ENCODE measurements around the gene HOXC6. TPM values are rescaled to one million over a fixed set of nuclear protein-coding genes. Genes with fewer than 3 reads are reported as not detected.

HOXC6 gene
- total RNA-seq, 4 donors from 2014 or later = 0.48 TPM; not detected in 3

DNA sequence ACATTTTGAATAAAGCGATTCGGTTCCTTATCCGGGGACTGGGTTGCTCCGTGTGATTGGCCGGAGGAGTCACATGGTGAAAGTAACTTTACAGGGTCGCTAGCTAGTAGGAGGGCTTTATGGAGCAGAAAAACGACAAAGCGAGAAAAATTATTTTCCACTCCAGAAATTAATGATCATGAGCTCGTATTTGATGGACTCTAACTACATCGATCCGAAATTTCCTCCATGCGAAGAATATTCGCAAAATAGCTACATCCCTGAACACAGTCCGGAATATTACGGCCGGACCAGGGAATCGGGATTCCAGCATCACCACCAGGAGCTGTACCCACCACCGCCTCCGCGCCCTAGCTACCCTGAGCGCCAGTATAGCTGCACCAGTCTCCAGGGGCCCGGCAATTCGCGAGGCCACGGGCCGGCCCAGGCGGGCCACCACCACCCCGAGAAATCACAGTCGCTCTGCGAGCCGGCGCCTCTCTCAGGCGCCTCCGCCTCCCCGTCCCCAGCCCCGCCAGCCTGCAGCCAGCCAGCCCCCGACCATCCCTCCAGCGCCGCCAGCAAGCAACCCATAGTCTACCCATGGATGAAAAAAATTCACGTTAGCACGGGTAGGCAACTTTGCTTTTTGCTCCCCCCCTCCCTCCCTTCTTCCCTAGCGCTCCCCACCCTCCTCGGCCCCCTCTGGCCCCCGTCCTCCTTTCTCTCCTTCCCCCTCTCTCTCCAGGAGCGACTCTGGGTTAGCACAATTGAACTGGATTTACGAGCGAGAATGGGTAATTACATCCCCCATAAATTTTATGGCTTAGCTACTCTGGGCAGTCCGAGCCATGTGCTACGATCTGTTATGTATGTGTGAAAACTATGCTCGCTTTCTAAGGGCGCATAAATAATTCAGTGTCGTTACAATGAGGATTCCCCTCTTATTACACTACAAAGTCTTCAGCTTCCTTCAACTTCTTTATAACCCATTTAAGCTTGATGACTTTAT, 25.8 kb downstream of the HOXC6 start, which contains the start of gene HOXC4:
HOXC4 (plus strand) TSS at position 85 of the 991 bp plus-strand sequence; CDS start at position 173, 88 bp downstream.
- no peaks in the 10 kb centered on the region for H3K9me3 ChIP-seq
- H3K27ac ChIP-seq = peak within 1 kb of the TSS; percentile 25 to 64 (median 52)
- TF ChIP-seq POLR2A (IDR thresholded peaks at IDR 0.05) = no peak
- TF ChIP-seq POLR2AphosphoS5 (IDR thresholded peaks at IDR 0.05) = no peak
- TF ChIP-seq EP300 (IDR thresholded peaks at IDR 0.05; ENCODE audit: low read depth) = no peak
- TF ChIP-seq, protein P1, sequence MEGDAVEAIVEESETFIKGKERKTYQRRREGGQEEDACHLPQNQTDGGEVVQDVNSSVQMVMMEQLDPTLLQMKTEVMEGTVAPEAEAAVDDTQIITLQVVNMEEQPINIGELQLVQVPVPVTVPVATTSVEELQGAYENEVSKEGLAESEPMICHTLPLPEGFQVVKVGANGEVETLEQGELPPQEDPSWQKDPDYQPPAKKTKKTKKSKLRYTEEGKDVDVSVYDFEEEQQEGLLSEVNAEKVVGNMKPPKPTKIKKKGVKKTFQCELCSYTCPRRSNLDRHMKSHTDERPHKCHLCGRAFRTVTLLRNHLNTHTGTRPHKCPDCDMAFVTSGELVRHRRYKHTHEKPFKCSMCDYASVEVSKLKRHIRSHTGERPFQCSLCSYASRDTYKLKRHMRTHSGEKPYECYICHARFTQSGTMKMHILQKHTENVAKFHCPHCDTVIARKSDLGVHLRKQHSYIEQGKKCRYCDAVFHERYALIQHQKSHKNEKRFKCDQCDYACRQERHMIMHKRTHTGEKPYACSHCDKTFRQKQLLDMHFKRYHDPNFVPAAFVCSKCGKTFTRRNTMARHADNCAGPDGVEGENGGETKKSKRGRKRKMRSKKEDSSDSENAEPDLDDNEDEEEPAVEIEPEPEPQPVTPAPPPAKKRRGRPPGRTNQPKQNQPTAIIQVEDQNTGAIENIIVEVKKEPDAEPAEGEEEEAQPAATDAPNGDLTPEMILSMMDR (IDR thresholded peaks at IDR 0.05) = no peak
- H3K4me3 ChIP-seq = peak within 1 kb of the TSS; percentile 28 to 46 (median 41)
- peaks cover 100% of the 10 kb centered on the region for H3K27me3 ChIP-seq
- intact Hi-C loops (cut with DNase I; ENCODE audit: low total_unique reads) = no loop called here
- no peaks in the 10 kb centered on the region for H3K36me3 ChIP-seq
- peak; percentile 21 for DNase-seq
- in situ Hi-C loops (cut with MboI; ENCODE audit: low pct_ligation_motif_present in 1 of 4, low pct_unique_long_range_greater_than_20kb in 1 of 4, low sequenced_read_pairs in 3 of 4) = no loop called here
- 4 to 18% methylated on average over 11 to 52 of the region's 52 CpGs for whole genome bisulfite sequencing, 2 donors (ENCODE audit: low coverage in 1 of 2)
- H3K4me1 ChIP-seq = peaks cover 0 to 33% (median 16%) of the 10 kb centered on the region in 4 donors

DNA sequence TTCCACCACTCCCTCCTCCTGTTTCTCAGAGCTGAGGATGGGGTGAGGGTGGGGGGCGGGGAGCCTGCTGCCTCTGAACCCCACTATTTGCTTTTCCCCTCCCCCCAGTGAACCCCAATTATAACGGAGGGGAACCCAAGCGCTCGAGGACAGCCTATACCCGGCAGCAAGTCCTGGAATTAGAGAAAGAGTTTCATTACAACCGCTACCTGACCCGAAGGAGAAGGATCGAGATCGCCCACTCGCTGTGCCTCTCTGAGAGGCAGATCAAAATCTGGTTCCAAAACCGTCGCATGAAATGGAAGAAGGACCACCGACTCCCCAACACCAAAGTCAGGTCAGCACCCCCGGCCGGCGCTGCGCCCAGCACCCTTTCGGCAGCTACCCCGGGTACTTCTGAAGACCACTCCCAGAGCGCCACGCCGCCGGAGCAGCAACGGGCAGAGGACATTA, 26.5 kb downstream of the HOXC6 start:
- Histone ChIP-seq H3K27me3 (peaks cover 100% of the 10 kb centered on the region), H3K4me1 (peaks cover 0 to 33% (median 16%) of the 10 kb centered on the region in 4 donors), H3K27ac (no peak overlapping the region), H3K36me3 (no peaks in the 10 kb centered on the region), H3K4me3 (peak overlapping the region in 3 of 4 donors; percentile 13 to 36 (median 28)), H3K9me3 (no peaks in the 10 kb centered on the region)
- intact Hi-C loops (cut with DNase I; ENCODE audit: low total_unique reads) (no loop called here), in situ Hi-C loops (cut with MboI; ENCODE audit: low pct_ligation_motif_present in 1 of 4, low pct_unique_long_range_greater_than_20kb in 1 of 4, low sequenced_read_pairs in 3 of 4) (no loop called here)
- 56% methylated on average over 24 of the region's 24 CpGs; no CpG with 5 or more reads in 1 of the 2 donors for WGBS, 2 donors (ENCODE audit: low coverage in 1 of 2)
- TF ChIP-seq POLR2AphosphoS5 (IDR thresholded peaks at IDR 0.05) = no peak
- no peak for TF ChIP-seq POLR2A (IDR thresholded peaks at IDR 0.05)
- no peak for TF ChIP-seq EP300 (IDR thresholded peaks at IDR 0.05; ENCODE audit: low read depth)
- TF ChIP-seq, protein P1 (IDR thresholded peaks at IDR 0.05) = no peak
- DNase-seq = no peak

DNA sequence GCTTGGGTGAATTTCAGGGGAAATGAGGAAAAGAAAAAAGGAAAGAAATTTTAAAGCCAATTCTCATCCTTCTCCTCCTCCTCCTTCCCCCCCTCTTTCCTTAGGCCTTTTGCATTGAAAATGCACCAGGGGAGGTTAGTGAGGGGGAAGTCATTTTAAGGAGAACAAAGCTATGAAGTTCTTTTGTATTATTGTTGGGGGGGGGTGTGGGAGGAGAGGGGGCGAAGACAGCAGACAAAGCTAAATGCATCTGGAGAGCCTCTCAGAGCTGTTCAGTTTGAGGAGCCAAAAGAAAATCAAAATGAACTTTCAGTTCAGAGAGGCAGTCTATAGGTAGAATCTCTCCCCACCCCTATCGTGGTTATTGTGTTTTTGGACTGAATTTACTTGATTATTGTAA, 27.3 kb downstream of the HOXC6 start:
- in situ Hi-C loops (cut with MboI; ENCODE audit: low pct_ligation_motif_present in 1 of 4, low pct_unique_long_range_greater_than_20kb in 1 of 4, low sequenced_read_pairs in 3 of 4) = no loop called here
- no peak for TF ChIP-seq EP300 (IDR thresholded peaks at IDR 0.05; ENCODE audit: low read depth)
- WGBS, 2 donors (ENCODE audit: low coverage in 1 of 2) = 46 to 66% methylated on average over 2 of the region's 2 CpGs
- H3K4me3 ChIP-seq = no peak overlapping the region
- intact Hi-C loops (cut with DNase I; ENCODE audit: low total_unique reads) = no loop called here
- H3K27ac ChIP-seq = no peak overlapping the region
- peaks cover 100% of the 10 kb centered on the region for H3K27me3 ChIP-seq
- H3K9me3 ChIP-seq = no peaks in the 10 kb centered on the region
- DNase-seq = no peak
- no peaks in the 10 kb centered on the region for H3K36me3 ChIP-seq
- peaks cover 0 to 33% (median 16%) of the 10 kb centered on the region in 4 donors for H3K4me1 ChIP-seq

DNA sequence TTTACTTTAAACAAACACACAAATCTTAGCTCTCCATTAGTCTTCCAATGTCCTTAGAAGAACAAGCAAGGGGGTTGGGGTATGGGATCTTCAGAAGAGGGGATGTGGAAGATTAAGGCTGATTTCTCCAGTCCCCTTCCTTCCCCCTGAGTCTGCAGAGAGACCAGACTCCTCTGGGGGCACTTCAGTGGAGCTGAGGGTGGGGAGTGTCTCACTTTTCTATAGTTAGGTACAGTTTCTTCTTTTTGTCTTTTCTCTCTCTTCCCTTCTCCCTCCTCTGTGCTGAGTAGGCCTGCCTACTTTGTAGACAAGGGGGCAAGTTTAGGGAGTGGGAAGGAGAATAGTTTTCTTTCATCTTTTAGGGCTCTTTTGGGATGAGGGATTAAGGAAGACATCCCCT, 27.9 kb downstream of the HOXC6 start:
- intact Hi-C loops (cut with DNase I; ENCODE audit: low total_unique reads) = no loop called here
- TF ChIP-seq EP300 (IDR thresholded peaks at IDR 0.05; ENCODE audit: low read depth) (no peak), POLR2A (IDR thresholded peaks at IDR 0.05) (no peak), POLR2AphosphoS5 (IDR thresholded peaks at IDR 0.05) (no peak)
- TF ChIP-seq, protein P1 (IDR thresholded peaks at IDR 0.05) = no peak
- Histone ChIP-seq H3K27me3 (peaks cover 100% of the 10 kb centered on the region), H3K4me3 (no peak overlapping the region), H3K36me3 (no peaks in the 10 kb centered on the region), H3K9me3 (no peaks in the 10 kb centered on the region), H3K4me1 (peaks cover 0 to 33% (median 16%) of the 10 kb centered on the region in 4 donors), H3K27ac (no peak overlapping the region)
- no peak for DNase-seq
- in situ Hi-C loops (cut with MboI; ENCODE audit: low pct_ligation_motif_present in 1 of 4, low pct_unique_long_range_greater_than_20kb in 1 of 4, low sequenced_read_pairs in 3 of 4) = no loop called here
